ENCODE data around the gene UBR3.
"Not testable (repeated sequence)": the region's sequence is repeated elsewhere in the genome, so short reads cannot be mapped to it uniquely, and the experiment has no call there.

The UBR3 gene

GRCh38 chr2:169946546-169946945, 119.3 kb downstream of the UBR3 start:
- DNase-seq (ENCODE audit: low read depth, low spot score) = no peak

- DNase-seq (ENCODE audit: low read depth, low spot score) = no peak
Measured at GRCh38 chr2:169955940-169956339, 128.7 kb downstream of the UBR3 start.

- not testable (repeated sequence) for DNase-seq (ENCODE audit: low read depth, low spot score)
Measured at GRCh38 chr2:169957219-169957618, 130.0 kb downstream of the UBR3 start.

- no peak for DNase-seq (ENCODE audit: low read depth, low spot score)
Measured at GRCh38 chr2:169961911-169962310, 134.7 kb downstream of the UBR3 start.

GRCh38 chr2:169963786-169964185, 136.5 kb downstream of the UBR3 start:
- DNase-seq (ENCODE audit: low read depth, low spot score) = no peak

GRCh38 chr2:169964740-169965139, 137.5 kb downstream of the UBR3 start:
- DNase-seq (ENCODE audit: low read depth, low spot score) = no peak

GRCh38 chr2:169965495-169965894, 138.2 kb downstream of the UBR3 start:
- DNase-seq (ENCODE audit: low read depth, low spot score) = no peak

GRCh38 chr2:169966454-169966853, 139.2 kb downstream of the UBR3 start:
- no peak for DNase-seq (ENCODE audit: low read depth, low spot score)

- no peak for DNase-seq (ENCODE audit: low read depth, low spot score)
Measured at GRCh38 chr2:169968743-169969142, 141.5 kb downstream of the UBR3 start.

- DNase-seq (ENCODE audit: low read depth, low spot score) = no peak
Measured at GRCh38 chr2:169975221-169975620, 148.0 kb downstream of the UBR3 start.

- no peak for DNase-seq (ENCODE audit: low read depth, low spot score)
Measured at GRCh38 chr2:169976335-169976851, 149.1 kb downstream of the UBR3 start.

- DNase-seq (ENCODE audit: low read depth, low spot score) = no peak
Measured at GRCh38 chr2:169977530-169977929, 150.3 kb downstream of the UBR3 start.

- no peak for DNase-seq (ENCODE audit: low read depth, low spot score)
Measured at GRCh38 chr2:169978402-169979017, 151.3 kb downstream of the UBR3 start.

- no peak for DNase-seq (ENCODE audit: low read depth, low spot score)
Measured at GRCh38 chr2:169979025-169979424, 151.8 kb downstream of the UBR3 start.

- no peak for DNase-seq (ENCODE audit: low read depth, low spot score)
Measured at GRCh38 chr2:169980001-169980400, 152.7 kb downstream of the UBR3 start.

- DNase-seq (ENCODE audit: low read depth, low spot score) = no peak
Measured at GRCh38 chr2:169980643-169981042, 153.4 kb downstream of the UBR3 start.

- DNase-seq (ENCODE audit: low read depth, low spot score) = no peak
Measured at GRCh38 chr2:169982929-169983328, 155.7 kb downstream of the UBR3 start.

GRCh38 chr2:169983506-169983905, 156.3 kb downstream of the UBR3 start:
- no peak for DNase-seq (ENCODE audit: low read depth, low spot score)

GRCh38 chr2:169984145-169984544, 156.9 kb downstream of the UBR3 start:
- DNase-seq (ENCODE audit: low read depth, low spot score) = no peak

- no peak for DNase-seq (ENCODE audit: low read depth, low spot score)
Measured at GRCh38 chr2:169994752-169995151, 167.5 kb downstream of the UBR3 start.

- no peak for DNase-seq (ENCODE audit: low read depth, low spot score)
Measured at GRCh38 chr2:169997140-169997887, 170.1 kb downstream of the UBR3 start.

- DNase-seq (ENCODE audit: low read depth, low spot score) = no peak
Measured at GRCh38 chr2:169999054-169999453, 171.8 kb downstream of the UBR3 start.

GRCh38 chr2:170002096-170002495, 174.8 kb downstream of the UBR3 start:
- no peak for DNase-seq (ENCODE audit: low read depth, low spot score)

Data from activated CD4-positive, CD25-positive, alpha-beta regulatory T cell treated with anti-CD3 and anti-CD28 coated beads, Interleukin-2, amount 50 U/mL, for 16 hours (primary cell).